ENCODE measurements around the gene TGOLN2.

Gene TGOLN2

GRCh38 chr2:85302121-85302520 lies 25.7 kb downstream of the TGOLN2 start:
- DNase-seq = no peak
- Mint-ChIP-seq H3K4me3 (no peak overlapping the region), H3K4me1 (peaks cover 20% of the 10 kb centered on the region), H3K9me3 (no peaks in the 10 kb centered on the region), H3K27me3 (no peaks in the 10 kb centered on the region), H3K27ac (no peak overlapping the region)
- no peak for ATAC-seq

- Mint-ChIP-seq H3K27me3 (no peaks in the 10 kb centered on the region), H3K9me3 (peaks cover 0 to 5% of the 10 kb centered on the region in 2 donors), H3K4me3 (peak overlapping the region; percentile 24 to 30), H3K27ac (peak overlapping the region; percentile 74 to 75), H3K4me1 (peaks cover 16% of the 10 kb centered on the region)
- no peak for DNase-seq
- ATAC-seq = peak; percentile 45
These were observed 36.3 kb downstream of the TGOLN2 start for GRCh38 chr2:85291425-85292023.

DNA sequence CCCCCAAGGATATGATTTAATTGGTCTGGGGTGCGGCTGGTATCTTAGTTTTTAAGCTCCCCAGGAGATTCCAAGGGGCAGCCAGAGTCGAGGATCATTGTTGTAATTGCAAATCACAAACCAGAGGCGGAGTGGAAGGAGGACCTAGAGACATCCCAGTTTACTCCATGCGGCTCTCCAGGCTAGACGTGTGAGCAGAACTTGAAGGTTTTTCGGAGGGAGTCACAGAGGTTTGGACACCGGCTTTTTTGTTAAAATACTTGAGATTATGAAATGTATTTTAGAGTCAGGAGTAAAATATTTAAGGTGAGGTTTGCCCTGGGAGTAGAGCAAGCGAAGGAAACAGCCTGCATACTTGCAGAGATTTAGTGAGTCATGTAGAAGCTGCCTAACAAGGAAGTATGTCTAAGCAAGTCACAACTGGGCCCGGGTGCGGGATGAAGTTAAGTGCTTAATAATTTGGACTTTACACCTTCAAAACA lies 39.5 kb downstream of the TGOLN2 start:
- H3K27ac Mint-ChIP-seq = no peak overlapping the region
- no peaks in the 10 kb centered on the region for H3K27me3 Mint-ChIP-seq
- no peak for DNase-seq
- peaks cover 22% of the 10 kb centered on the region for H3K4me1 Mint-ChIP-seq
- ATAC-seq = no peak
- no peak overlapping the region for H3K4me3 Mint-ChIP-seq
- H3K9me3 Mint-ChIP-seq = peaks cover 0 to 5% of the 10 kb centered on the region in 2 donors

GRCh38 chr2:85287721-85288120 lies 40.1 kb downstream of the TGOLN2 start:
- Mint-ChIP-seq H3K27me3 (no peaks in the 10 kb centered on the region), H3K4me3 (no peak overlapping the region), H3K9me3 (peaks cover 0 to 5% of the 10 kb centered on the region in 2 donors), H3K27ac (no peak overlapping the region), H3K4me1 (peaks cover 22% of the 10 kb centered on the region)
- no peak for DNase-seq
- ATAC-seq = no peak

DNA sequence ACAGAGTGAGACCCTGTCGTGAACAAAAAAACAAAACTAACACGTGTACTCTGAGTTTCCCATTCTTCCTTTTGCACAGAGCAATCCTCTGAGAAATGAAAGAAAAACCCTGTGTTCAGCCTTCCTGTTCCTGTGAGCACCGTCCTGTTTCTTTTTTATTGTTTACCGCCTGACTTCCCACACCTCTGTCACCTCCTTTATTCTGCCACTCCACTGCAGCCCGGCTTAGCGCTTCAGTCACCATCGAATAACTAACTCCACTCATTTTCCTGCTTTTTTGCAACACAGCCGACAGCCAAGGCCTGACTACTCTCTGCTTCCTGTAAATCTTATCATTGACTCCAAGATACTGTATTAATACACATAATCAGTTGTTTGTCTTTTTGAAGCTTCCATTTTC lies 40.9 kb downstream of the TGOLN2 start:
- Mint-ChIP-seq H3K4me3 (peak overlapping the region in 1 of 2 donors; percentile 4), H3K4me1 (peaks cover 22% of the 10 kb centered on the region), H3K27me3 (no peaks in the 10 kb centered on the region), H3K9me3 (peaks cover 0 to 5% of the 10 kb centered on the region in 2 donors), H3K27ac (peak overlapping the region; percentile 24 to 84)
- DNase-seq (no peak), ATAC-seq (no peak)

DNA sequence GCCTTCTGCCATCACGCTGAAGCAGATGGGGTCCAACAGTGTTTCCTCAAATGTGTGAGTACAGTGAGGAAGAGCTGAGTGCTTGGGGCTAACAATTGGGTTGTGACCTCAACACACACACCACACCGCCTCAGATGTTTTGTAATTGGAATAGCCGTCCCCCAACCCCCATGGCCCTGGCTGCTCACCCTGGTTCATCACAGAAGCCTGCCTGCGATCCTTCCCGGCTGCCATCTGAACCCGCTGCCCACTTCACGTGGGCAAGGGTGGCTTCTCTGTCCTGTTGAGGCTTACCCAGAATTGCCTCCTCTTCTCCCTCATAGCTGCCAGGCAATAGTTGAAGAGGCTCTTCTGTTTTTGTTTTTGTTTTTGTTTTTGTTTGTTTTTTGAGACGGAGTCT lies 44.1 kb downstream of the TGOLN2 start:
- Mint-ChIP-seq H3K27me3 (no peaks in the 10 kb centered on the region), H3K9me3 (no peaks in the 10 kb centered on the region), H3K4me3 (no peak overlapping the region), H3K4me1 (peaks cover 12% of the 10 kb centered on the region), H3K27ac (peak overlapping the region in 1 of 2 donors; percentile 43)
- ATAC-seq = no peak
- no peak for DNase-seq

DNA sequence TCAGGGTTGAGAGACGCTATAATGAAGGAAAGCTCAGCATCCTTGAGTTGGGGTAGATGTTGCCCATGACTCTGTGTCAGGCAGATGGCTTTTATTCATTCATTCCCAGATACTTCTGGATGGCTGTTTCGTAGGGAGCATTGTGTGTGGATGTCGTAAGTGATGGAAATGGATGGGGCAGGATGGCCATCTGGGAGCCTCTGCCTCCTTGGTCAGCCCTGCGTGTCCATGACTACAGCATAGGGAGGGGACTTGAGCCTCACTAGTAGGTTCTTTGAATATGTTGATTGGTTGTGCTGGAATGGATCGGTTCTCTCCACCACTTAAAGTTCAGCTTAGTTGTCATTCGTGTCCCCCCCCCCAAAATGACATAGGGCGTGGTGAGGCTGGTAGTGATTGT lies 44.9 kb downstream of the TGOLN2 start:
- no peak for DNase-seq
- no peaks in the 10 kb centered on the region for H3K27me3 Mint-ChIP-seq
- ATAC-seq = no peak
- H3K4me3 Mint-ChIP-seq = no peak overlapping the region
- peaks cover 12% of the 10 kb centered on the region for H3K4me1 Mint-ChIP-seq
- no peak overlapping the region for H3K27ac Mint-ChIP-seq
- no peaks in the 10 kb centered on the region for H3K9me3 Mint-ChIP-seq

- no peaks in the 10 kb centered on the region for H3K9me3 Mint-ChIP-seq
- H3K4me1 Mint-ChIP-seq = peaks cover 6% of the 10 kb centered on the region
- peak overlapping the region in 1 of 2 donors; percentile 48 for H3K27ac Mint-ChIP-seq
- no peak for DNase-seq
- ATAC-seq = no peak
- no peak overlapping the region for H3K4me3 Mint-ChIP-seq
- peaks cover 6% of the 10 kb centered on the region for H3K27me3 Mint-ChIP-seq
These were observed 46.2 kb downstream of the TGOLN2 start for GRCh38 chr2:85281553-85281952.

DNA sequence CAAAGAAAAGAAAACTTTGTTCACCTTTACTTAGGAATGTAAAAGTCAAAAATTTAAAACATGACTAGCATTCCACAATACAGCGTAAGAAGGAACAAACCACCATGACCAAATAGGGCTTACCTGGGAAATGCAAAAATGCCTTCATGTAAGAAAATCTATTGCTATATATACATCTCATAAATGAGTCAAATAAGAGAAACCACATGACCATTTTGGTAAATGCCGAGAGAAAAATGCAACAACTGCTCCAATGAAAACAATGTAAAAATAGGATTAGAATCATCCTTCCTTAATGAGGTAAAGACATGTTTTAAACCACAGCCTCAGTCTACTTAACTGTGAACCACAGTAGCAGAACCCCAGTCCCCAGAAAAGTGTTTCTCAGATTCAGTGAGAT lies 49.4 kb downstream of the TGOLN2 start:
- peaks cover 8% of the 10 kb centered on the region for H3K27me3 Mint-ChIP-seq
- ATAC-seq = no peak
- no peaks in the 10 kb centered on the region for H3K9me3 Mint-ChIP-seq
- H3K27ac Mint-ChIP-seq = peak overlapping the region in 1 of 2 donors; percentile 45
- DNase-seq = no peak
- H3K4me3 Mint-ChIP-seq = no peak overlapping the region
- no peaks in the 10 kb centered on the region for H3K4me1 Mint-ChIP-seq

DNA sequence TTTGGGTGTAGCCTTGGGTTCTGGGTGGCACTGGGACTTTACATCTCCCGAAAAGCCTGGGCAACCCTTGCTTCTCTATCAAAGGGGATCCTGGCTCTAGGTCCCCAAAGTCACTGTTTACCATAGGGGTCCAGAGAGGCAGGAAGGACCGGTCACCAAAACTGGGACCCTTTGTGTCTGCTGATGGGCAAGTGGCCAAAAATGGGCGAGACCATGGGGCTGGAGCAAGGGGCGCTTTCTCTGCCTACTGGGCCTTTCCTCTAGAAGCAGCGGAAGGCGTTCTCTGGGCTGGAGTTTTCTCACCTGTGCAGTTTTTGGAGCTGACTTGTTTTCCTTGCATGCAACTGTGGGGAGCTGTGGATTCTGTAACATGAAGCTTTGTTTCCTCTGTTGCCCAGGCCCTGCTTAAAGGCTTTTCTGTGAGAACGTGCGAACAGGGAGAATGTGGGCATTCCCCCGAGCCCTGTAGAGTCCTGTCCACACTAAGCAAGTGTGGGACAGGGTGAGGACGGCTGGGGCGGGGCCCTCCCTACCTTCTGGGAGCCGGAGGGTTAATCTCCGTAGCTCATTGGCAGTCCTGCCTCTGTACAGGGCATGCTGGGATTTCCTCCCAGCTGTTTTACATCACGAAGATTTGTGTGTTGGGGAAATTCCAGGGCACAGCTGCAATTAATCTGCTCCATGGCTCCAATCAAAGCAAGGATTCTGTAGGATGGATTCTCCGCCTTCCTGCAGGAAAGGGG lies 50.2 kb downstream of the TGOLN2 start:
- ATAC-seq (no peak), DNase-seq (no peak)
- peak overlapping the region in 1 of 2 donors; percentile 45 for H3K27ac Mint-ChIP-seq
- H3K27me3 Mint-ChIP-seq = peaks cover 15% of the 10 kb centered on the region
- H3K4me3 Mint-ChIP-seq = no peak overlapping the region
- no peaks in the 10 kb centered on the region for H3K4me1 Mint-ChIP-seq
- no peaks in the 10 kb centered on the region for H3K9me3 Mint-ChIP-seq

DNA sequence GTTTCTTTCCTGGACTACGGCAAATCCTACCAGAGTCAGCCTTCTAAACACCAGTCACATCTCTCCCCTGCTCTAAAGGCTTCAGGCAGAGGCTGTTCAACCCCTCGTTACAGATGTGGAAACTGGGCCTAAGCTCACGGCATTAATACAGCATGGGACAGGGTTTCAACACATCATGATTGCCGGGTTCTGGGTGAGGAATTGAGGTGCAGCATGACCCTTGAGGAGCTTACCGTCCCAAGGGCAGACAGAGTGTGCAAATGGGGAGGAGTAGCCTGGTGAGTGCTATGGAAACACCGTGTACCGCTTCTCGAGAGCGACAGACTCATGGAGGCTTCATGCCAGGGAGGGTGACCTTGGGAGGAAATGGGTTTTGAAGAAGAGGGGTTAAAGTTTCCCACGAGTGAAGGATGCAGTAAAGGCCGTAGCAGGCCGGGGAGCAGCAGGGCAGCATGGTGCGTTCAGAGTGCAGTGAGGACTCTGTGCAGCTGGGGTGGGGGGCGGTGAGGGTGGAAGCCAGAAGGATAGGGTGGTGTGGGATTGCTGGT lies 51.1 kb downstream of the TGOLN2 start:
- peaks cover 17% of the 10 kb centered on the region for H3K27me3 Mint-ChIP-seq
- H3K4me3 Mint-ChIP-seq = no peak overlapping the region
- H3K27ac Mint-ChIP-seq = no peak overlapping the region
- DNase-seq (no peak), ATAC-seq (no peak)
- no peaks in the 10 kb centered on the region for H3K9me3 Mint-ChIP-seq
- H3K4me1 Mint-ChIP-seq = no peaks in the 10 kb centered on the region

- no peak for DNase-seq
- no peak for ATAC-seq
- H3K27ac Mint-ChIP-seq = no peak overlapping the region
- no peaks in the 10 kb centered on the region for H3K9me3 Mint-ChIP-seq
- no peaks in the 10 kb centered on the region for H3K4me1 Mint-ChIP-seq
- H3K27me3 Mint-ChIP-seq = peaks cover 17% of the 10 kb centered on the region
- H3K4me3 Mint-ChIP-seq = no peak overlapping the region
These were observed 51.7 kb downstream of the TGOLN2 start for GRCh38 chr2:85275984-85276540.

- Mint-ChIP-seq H3K27me3 (peaks cover 17% of the 10 kb centered on the region), H3K9me3 (no peaks in the 10 kb centered on the region), H3K27ac (peak overlapping the region in 1 of 2 donors; percentile 67), H3K4me3 (no peak overlapping the region), H3K4me1 (no peaks in the 10 kb centered on the region)
- DNase-seq = no peak
- ATAC-seq = no peak
These were observed 53.8 kb downstream of the TGOLN2 start for GRCh38 chr2:85273738-85274731.

DNA sequence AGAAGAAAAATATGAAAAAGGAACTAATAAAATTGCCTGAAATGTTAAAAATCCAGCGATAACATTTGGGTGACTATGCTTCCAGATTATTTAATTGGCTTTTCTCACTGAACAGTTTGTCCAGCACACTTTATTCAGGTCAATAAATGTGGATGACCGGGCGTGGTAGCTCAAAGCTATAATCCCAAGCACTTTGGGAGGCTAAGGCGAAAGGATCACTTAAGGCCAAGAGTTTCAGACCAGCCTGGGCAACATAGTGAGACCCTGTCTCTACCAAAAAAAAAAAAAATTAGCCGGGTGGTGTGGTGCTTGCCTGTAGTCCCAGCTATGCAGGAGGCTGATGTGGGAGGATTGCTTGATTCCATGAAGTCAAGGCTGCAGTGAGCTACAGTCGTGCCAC lies 55.4 kb downstream of the TGOLN2 start:
- no peaks in the 10 kb centered on the region for H3K4me1 Mint-ChIP-seq
- no peaks in the 10 kb centered on the region for H3K9me3 Mint-ChIP-seq
- no peak for ATAC-seq
- no peak for DNase-seq
- peaks cover 17% of the 10 kb centered on the region for H3K27me3 Mint-ChIP-seq
- H3K4me3 Mint-ChIP-seq = no peak overlapping the region
- H3K27ac Mint-ChIP-seq = no peak overlapping the region

DNA sequence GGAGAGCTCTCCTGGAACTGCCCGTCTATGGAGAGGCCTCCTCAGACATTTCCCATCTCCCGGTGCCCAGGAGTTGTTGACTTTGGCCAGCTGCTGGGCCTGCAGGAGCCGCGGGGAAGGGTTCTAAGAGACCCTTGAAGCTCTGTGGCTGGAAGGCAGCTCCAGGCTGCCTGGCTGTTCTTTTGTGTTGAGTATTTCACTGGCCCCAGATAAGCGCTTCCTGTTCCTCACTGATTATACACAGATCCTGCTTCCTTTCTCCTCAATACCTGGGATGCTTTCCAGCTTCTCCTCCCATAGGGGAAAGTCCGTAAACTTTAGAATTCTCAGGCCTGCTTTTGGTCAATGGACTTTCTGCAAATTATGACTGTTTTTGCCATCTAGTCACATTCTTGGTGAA lies 57.8 kb downstream of the TGOLN2 start:
- Mint-ChIP-seq H3K27me3 (peaks cover 9% of the 10 kb centered on the region), H3K9me3 (no peaks in the 10 kb centered on the region), H3K27ac (no peak overlapping the region), H3K4me3 (no peak overlapping the region), H3K4me1 (no peaks in the 10 kb centered on the region)
- ATAC-seq (no peak), DNase-seq (no peak)
